HAP-1 (cell line): ENCODE results near the gene TCL1A.
"Not testable (repeated sequence)": the region's sequence is repeated elsewhere in the genome, so short reads cannot be mapped to it uniquely, and the experiment has no call there.

Experiments used
- DNase-seq, 2 experiments: peaks; one replicate each; pipeline ENCODE4 v3.0.0-alpha.2; 2016 to 2020; ENCODE audit warnings: low spot score in 2 of 2
- H3K27me3 ChIP-seq: fragments of 250-450 bp; sonication (Bioruptor Pico); 2 replicates; pipeline ENCODE4 v1.5.1; 2020; ENCODE audit warnings: low read depth, mild to moderate bottlenecking, moderate library complexity
- H3K36me3 ChIP-seq: fragments of 250-450 bp; sonication (Bioruptor Pico); replicated peaks from 2 replicates; pipeline ENCODE4 v1.5.1; 2020; ENCODE audit warnings: mild to moderate bottlenecking
- H3K4me1 ChIP-seq: fragments of 250-450 bp; sonication (Bioruptor Pico); 2 replicates; pipeline ENCODE4 v1.5.1; 2020; ENCODE audit warnings: mild to moderate bottlenecking
- H3K4me3 ChIP-seq: fragments of 250-450 bp; sonication (Bioruptor Pico); 2 replicates; pipeline ENCODE4 v1.5.1; 2020; ENCODE audit warnings: mild to moderate bottlenecking, moderate library complexity
- H3K9me3 ChIP-seq: fragments of 250-450 bp; sonication (Bioruptor Pico); 2 replicates; pipeline ENCODE4 v1.5.1; 2020; ENCODE audit warnings: mild to moderate bottlenecking, moderate library complexity
- in situ Hi-C: fragments of 300-500 bp; cut with MboI; formaldehyde crosslinking; loops from 3 replicates; pipeline ENCODE4 v1.14.3; 2020; ENCODE audit warnings: low sequenced_read_pairs, inconsistent platforms, mixed read lengths

Gene TCL1A

DNA sequence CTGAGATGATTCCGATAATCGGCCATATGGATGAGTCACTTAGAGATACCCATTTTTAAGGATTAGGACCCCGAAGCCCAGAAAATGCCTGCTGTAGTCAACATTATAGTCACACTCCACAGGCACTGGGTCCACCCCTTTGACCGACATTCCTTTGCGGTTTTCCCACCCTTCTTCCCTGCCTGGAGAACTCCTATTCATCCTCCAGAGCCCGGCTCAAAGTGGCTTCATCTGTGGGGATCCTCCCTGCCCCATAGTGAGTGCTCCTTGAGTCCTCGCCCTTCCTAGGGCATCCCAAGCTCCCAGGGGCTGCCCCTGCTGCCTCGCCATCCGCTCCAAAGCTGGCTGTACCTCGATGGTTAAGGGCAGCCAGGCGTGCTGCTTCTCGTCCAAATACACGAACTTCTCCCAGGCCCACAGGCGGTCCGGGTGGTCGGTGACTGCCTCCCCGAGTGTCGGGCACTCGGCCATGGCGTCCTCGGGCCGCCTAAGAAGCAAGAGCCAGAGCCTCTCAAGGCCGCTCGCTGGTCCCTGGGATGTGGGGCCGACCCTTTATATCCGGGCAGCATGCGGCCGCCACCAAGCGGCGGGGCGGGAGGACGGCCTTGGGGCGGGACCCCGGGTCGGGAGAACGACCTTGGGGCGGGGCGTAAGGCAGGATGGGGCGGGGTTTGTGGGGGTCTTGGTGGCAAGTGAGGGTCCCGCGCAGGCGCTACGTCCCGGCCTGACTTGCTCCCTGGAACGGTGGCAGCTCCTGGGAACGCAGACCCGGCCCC, at the start of gene TCL1A:
TSS of gene TCL1A (minus strand) at position 530 of the 776 bp plus-strand sequence. CDS start at position 471, 59 bp downstream.
- Histone ChIP-seq H3K4me3 (no peak within 1 kb of the TSS), H3K4me1 (no peaks in the 10 kb centered on the region)
- DNase-seq: no peak

GRCh38 chr14:95763032-95763431, 49.1 kb upstream of the TCL1A start:
- H3K36me3 ChIP-seq, H3K4me1 ChIP-seq, in situ Hi-C loops, H3K9me3 ChIP-seq, DNase-seq, H3K4me3 ChIP-seq: not testable (repeated sequence)
- H3K27me3 ChIP-seq: peaks cover 11% of the 10 kb centered on the region

More for the DNA sequence above, at the start of gene TCL1A:
- H3K9me3 ChIP-seq: no peaks in the 10 kb centered on the region
- peaks cover 3% of the 10 kb centered on the region; the same call in 1 of the 2 replicates for H3K27me3 ChIP-seq
- in situ Hi-C loops: no loop called here
- no peaks in the 10 kb centered on the region for H3K36me3 ChIP-seq

- no peak for DNase-seq
- in situ Hi-C loops: no loop called here
- H3K27me3 ChIP-seq: peaks cover 16% of the 10 kb centered on the region
- H3K4me1 ChIP-seq: no peaks in the 10 kb centered on the region
- H3K36me3 ChIP-seq: no peaks in the 10 kb centered on the region
- no peak overlapping the region for H3K4me3 ChIP-seq
- no peaks in the 10 kb centered on the region for H3K9me3 ChIP-seq
Measured at GRCh38 chr14:95761436-95761835, 47.5 kb upstream of the TCL1A start.

GRCh38 chr14:95760596-95760995, 46.7 kb upstream of the TCL1A start:
- in situ Hi-C loops: no loop called here
- DNase-seq: no peak
- no peak overlapping the region for H3K4me3 ChIP-seq
- H3K4me1 ChIP-seq: no peaks in the 10 kb centered on the region
- no peaks in the 10 kb centered on the region for H3K9me3 ChIP-seq
- peaks cover 13% of the 10 kb centered on the region for H3K27me3 ChIP-seq
- H3K36me3 ChIP-seq: no peaks in the 10 kb centered on the region

DNA sequence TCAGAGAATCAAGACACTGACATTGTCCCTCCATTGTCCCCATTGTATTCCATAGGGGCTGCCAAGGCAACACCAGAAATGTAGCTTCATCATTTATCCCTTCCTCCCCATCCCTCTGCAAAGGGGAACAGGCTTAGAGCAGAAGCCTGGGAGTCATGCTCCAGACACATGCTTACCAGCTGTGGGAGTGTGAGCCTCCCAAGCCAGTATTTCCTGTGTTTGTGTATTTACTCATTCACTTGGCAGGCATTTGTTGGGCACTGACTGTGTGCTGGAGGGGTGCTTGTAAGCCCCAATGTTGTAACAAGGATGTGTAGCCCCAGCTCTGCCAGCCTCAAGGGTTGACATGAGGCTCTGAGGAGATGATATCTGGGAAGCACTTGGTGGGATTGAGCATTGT, 46.0 kb upstream of the TCL1A start:
- Histone ChIP-seq H3K4me1 (no peaks in the 10 kb centered on the region), H3K27me3 (peaks cover 13% of the 10 kb centered on the region), H3K4me3 (no peak overlapping the region), H3K9me3 (no peaks in the 10 kb centered on the region), H3K36me3 (no peaks in the 10 kb centered on the region)
- DNase-seq: no peak
- in situ Hi-C loops: no loop called here

- Histone ChIP-seq H3K9me3 (no peaks in the 10 kb centered on the region), H3K36me3 (no peaks in the 10 kb centered on the region), H3K27me3 (peaks cover 11% of the 10 kb centered on the region), H3K4me3 (no peak overlapping the region), H3K4me1 (no peaks in the 10 kb centered on the region)
- no peak for DNase-seq
- in situ Hi-C loops: no loop called here
Measured at GRCh38 chr14:95758331-95758730, 44.4 kb upstream of the TCL1A start.

DNA sequence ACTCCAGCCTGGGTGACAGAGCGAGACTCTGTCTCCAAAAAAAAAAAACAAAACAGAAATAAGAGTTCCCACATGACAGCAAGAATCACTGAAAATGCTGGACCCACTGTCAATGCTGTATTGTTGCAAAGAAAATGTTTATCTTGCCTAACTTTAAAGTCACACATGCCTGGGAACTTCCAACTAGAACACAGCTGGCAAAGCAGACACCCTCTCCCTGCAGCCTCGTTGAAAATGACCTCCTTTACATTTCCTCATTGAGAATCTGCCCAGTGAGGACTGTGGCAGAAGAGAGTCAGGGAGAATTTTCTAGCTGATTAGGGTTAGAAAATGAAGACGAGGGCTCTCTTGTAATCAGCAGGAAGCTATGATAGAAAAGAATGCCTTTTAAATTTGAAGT, 42.8 kb upstream of the TCL1A start:
- Histone ChIP-seq H3K36me3 (no peaks in the 10 kb centered on the region), H3K4me1 (no peaks in the 10 kb centered on the region), H3K27me3 (peaks cover 15% of the 10 kb centered on the region), H3K9me3 (no peaks in the 10 kb centered on the region), H3K4me3 (no peak overlapping the region)
- no peak for DNase-seq
- in situ Hi-C loops: no loop called here

DNA sequence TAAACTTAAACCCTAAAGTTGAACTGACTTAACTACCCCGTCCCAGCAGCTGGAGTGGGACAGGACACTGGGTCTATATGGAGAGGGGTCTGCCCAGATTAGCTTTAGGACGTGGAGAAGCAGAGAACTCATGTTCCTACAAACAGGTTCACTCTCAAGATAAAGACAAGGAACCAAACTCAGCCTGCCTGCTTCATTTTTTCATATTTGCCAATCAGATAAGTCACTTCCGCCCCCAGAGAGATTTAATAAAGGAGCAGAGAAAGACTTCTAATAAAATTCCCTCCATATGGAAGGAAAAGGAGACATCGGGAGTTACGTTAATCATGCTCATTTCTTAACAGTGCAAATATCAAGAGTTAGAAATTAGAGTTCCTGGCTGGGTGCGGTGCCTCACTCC, 42.2 kb upstream of the TCL1A start:
- peaks cover 13% of the 10 kb centered on the region for H3K27me3 ChIP-seq
- H3K9me3 ChIP-seq: no peaks in the 10 kb centered on the region
- no peaks in the 10 kb centered on the region for H3K4me1 ChIP-seq
- no peaks in the 10 kb centered on the region for H3K36me3 ChIP-seq
- no peak for DNase-seq
- in situ Hi-C loops: no loop called here
- no peak overlapping the region for H3K4me3 ChIP-seq

GRCh38 chr14:95741781-95742180, 27.9 kb upstream of the TCL1A start:
- in situ Hi-C loops: no loop called here
- H3K4me3 ChIP-seq: no peak overlapping the region
- no peak for DNase-seq
- H3K36me3 ChIP-seq: no peaks in the 10 kb centered on the region
- H3K9me3 ChIP-seq: no peaks in the 10 kb centered on the region
- 0 out of 2 replicates have a peak, but pooled peaks cover 3% of the 10 kb centered on the region for H3K27me3 ChIP-seq
- H3K4me1 ChIP-seq: no peaks in the 10 kb centered on the region

- in situ Hi-C loops: no loop called here
- no peak overlapping the region for H3K4me3 ChIP-seq
- no peaks in the 10 kb centered on the region for H3K9me3 ChIP-seq
- no peaks in the 10 kb centered on the region for H3K36me3 ChIP-seq
- 0 out of 2 replicates have a peak, but pooled peaks cover 8% of the 10 kb centered on the region for H3K27me3 ChIP-seq
- DNase-seq: peak in 1 of 2 experiments; percentile 19
- H3K4me1 ChIP-seq: no peaks in the 10 kb centered on the region
Measured at GRCh38 chr14:95741038-95741490, 27.1 kb upstream of the TCL1A start.

DNA sequence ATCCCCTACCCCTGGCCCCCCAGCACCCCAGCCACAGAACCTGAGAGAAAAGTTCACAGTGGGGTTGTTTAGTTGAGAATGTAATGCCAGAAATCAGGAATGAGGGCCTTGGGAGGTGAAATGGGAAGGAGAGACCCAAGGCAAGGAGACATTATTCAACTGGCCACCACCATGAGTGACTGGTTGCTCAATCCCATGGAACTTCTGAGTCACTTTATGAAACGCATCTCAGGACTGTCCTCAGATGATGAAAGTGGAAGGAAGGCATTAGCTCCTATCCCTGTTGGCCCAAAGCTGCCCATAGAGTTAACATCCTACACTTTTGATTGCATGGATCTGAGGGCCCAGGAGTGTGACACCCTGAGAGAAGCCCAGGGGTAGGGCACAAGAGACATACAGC, 25.4 kb upstream of the TCL1A start:
- Histone ChIP-seq H3K27me3 (peaks cover 14% of the 10 kb centered on the region; the same call in 1 of the 2 replicates), H3K36me3 (no peaks in the 10 kb centered on the region), H3K9me3 (no peaks in the 10 kb centered on the region), H3K4me1 (no peaks in the 10 kb centered on the region; the same call in 1 of the 2 replicates), H3K4me3 (no peak overlapping the region)
- in situ Hi-C loops: no loop called here
- DNase-seq: no peak

- no peak overlapping the region for H3K4me3 ChIP-seq
- in situ Hi-C loops: no loop called here
- no peaks in the 10 kb centered on the region for H3K9me3 ChIP-seq
- no peaks in the 10 kb centered on the region; the same call in 1 of the 2 replicates for H3K4me1 ChIP-seq
- DNase-seq: no peak
- peaks cover 20% of the 10 kb centered on the region for H3K27me3 ChIP-seq
- H3K36me3 ChIP-seq: no peaks in the 10 kb centered on the region
Measured at GRCh38 chr14:95733212-95733611, 19.3 kb upstream of the TCL1A start.

- no peaks in the 10 kb centered on the region for H3K9me3 ChIP-seq
- in situ Hi-C loops: no loop called here
- no peak overlapping the region for H3K4me3 ChIP-seq
- no peaks in the 10 kb centered on the region for H3K36me3 ChIP-seq
- DNase-seq: no peak
- H3K27me3 ChIP-seq: peaks cover 17% of the 10 kb centered on the region
- H3K4me1 ChIP-seq: no peaks in the 10 kb centered on the region; the same call in 1 of the 2 replicates
Measured at GRCh38 chr14:95730126-95730525, 16.2 kb upstream of the TCL1A start.

DNA sequence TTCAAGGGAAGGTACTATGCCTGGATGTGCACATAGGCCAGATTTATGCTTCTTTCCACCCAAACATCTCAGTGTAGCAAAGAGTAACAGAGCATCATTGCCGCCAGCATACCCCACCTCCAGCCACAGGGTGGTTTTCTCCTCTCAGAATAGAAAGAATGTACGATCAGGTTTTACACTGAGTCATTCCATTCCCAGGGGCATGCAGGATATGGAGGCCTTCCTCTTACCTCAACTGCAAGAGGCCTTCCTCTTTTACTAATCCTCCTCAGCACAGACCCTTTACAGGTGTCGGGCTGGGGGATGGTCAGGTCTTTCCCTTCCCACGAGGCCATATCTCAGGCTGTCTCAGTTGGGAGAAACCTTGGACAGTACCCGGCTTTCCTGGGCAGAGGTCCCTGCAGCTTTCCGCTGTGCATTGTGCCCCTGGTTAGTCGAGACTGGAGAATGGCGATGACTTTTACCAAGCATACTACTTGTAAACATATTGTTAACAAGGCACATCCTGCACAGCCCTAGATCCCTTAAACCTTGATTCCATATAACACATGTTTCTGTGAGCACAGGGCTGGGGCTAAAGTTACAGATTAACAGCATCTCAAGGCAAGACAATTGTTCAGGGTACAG, 15.6 kb upstream of the TCL1A start:
- H3K27me3 ChIP-seq: peaks cover 13% of the 10 kb centered on the region
- in situ Hi-C loops, H3K9me3 ChIP-seq, H3K4me3 ChIP-seq, DNase-seq, H3K4me1 ChIP-seq, H3K36me3 ChIP-seq: not testable (repeated sequence)
